ENCODE results near the gene IQGAP2. TPM values are rescaled to one million over a fixed set of nuclear protein-coding genes. Genes with fewer than 3 reads are reported as not detected.

IQGAP2 gene
- total RNA-seq, 2 donors from 2014 or later, result 15.3 to 17.6 TPM

DNA sequence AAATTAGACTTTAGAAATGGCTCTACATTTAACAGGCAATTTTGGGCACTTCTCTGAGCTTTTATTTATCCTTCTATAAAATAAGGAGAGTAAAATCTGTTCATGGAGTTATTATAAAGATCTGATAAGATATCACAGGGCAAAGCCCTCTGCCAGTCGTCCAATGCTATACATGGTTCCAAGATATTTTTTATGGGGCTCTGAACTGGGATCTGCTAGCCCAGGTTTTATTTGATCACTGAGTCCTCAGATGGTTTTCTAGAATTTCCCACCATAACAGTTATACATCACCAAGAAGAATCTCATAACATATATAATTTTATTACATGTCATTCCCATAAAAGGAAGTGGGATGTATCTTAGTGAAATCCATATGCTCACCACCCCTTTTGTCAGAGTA is 23.2 kb upstream of the IQGAP2 start:
- TF ChIP-seq CTCF (IDR thresholded peaks at IDR 0.05), result no peak
- ATAC-seq (ENCODE audit: insufficient number of reproducible peaks, low FRiP score, low read depth), result no peak
- Histone ChIP-seq H3K27me3 (replicated peaks; ENCODE audit: insufficient read depth) (no peaks in the 10 kb centered on the region), H3K4me1 (ENCODE audit: control insufficient read depth in 1 of 2, low read depth in 2 of 2) (no peaks in the 10 kb centered on the region), H3K27ac (no peak overlapping the region), H3K36me3 (no peaks in the 10 kb centered on the region), H3K9me3 (no peaks in the 10 kb centered on the region), H3K4me3 (no peak overlapping the region)
- no peak for DNase-seq (ENCODE audit: low spot score)

DNA sequence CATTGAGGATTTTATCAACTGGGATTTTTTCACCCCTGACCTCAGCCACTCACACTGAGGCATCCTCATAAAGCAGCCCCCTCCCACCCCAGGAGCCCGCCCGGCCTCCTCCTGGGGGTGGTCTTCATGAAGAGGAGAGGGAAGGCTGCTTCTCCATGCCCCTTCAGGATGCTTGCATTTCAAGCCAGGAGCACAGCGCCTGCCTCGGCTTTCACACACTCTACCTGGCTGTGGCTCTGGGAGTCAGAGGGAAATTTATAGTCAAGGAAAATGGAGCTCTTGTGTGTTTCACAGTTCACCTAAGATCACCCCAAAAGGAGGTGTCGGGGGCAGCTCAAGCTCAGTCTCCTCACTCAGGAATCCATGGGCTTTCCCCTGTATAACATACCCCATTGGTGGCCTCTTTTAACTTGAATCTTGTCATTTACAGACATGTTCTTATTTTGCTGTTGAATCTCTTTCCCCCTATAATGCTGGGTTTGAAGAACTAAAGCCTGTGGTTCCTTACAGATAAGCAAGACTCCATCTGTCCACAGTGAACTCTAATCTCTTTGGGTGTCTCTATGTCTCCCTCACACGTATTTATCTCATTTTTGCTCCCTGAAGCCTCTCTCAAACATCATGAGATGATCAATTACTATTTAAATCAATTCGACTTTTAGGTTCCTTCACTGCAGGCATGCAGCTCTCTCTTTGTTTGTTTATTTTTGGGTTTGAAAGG is 22.6 kb upstream of the IQGAP2 start:
- Histone ChIP-seq H3K4me3 (no peak overlapping the region), H3K27me3 (replicated peaks; ENCODE audit: insufficient read depth) (no peaks in the 10 kb centered on the region), H3K36me3 (no peaks in the 10 kb centered on the region), H3K9me3 (no peaks in the 10 kb centered on the region), H3K27ac (no peak overlapping the region), H3K4me1 (ENCODE audit: control insufficient read depth in 1 of 2, low read depth in 2 of 2) (no peaks in the 10 kb centered on the region)
- DNase-seq (ENCODE audit: low spot score), result no peak
- no peak for TF ChIP-seq CTCF (IDR thresholded peaks at IDR 0.05)
- ATAC-seq (ENCODE audit: insufficient number of reproducible peaks, low FRiP score, low read depth), result no peak

DNA sequence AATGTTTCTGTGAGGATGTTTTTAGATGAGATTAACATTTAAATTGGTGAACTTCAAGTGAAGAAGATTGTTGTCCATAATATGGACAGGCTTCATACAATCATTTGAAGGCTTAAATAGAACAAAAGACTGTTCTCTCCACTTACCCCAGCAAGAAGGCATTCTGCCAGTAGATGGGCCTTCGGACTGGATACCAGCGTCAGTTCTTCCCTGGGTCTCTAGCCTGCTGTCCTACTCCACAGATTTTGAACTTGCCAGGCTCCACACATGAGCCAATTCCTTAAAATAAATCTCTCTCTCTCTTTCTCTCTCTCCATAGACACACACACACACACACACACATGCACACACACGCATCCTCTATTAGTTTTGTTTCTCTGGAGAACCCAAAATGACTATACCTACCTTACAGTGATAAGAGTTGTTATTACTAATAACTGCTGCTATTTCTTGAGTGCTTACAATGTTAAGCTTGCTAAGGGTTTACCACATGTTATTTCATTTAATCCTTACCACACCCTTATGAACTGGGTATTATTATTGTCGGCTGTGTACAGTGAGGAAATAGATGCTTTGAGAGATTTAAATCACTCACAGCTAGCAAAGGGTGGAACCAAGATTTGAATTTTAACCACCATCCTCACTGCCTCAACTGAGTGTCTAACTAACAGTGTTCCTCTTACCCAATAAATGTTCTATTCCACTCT is 19.8 kb upstream of the IQGAP2 start:
- Histone ChIP-seq H3K4me3 (no peak overlapping the region), H3K27me3 (replicated peaks; ENCODE audit: insufficient read depth) (no peaks in the 10 kb centered on the region), H3K9me3 (no peaks in the 10 kb centered on the region), H3K4me1 (ENCODE audit: control insufficient read depth in 1 of 2, low read depth in 2 of 2) (no peaks in the 10 kb centered on the region), H3K36me3 (no peaks in the 10 kb centered on the region), H3K27ac (no peak overlapping the region)
- no peak for ATAC-seq (ENCODE audit: insufficient number of reproducible peaks, low FRiP score, low read depth)
- DNase-seq (ENCODE audit: low spot score), result no peak
- TF ChIP-seq CTCF (IDR thresholded peaks at IDR 0.05), result no peak

- TF ChIP-seq CTCF (IDR thresholded peaks at IDR 0.05), result no peak
- H3K27ac ChIP-seq, result no peak overlapping the region
- no peak overlapping the region for H3K4me3 ChIP-seq
- H3K9me3 ChIP-seq, result no peaks in the 10 kb centered on the region
- H3K27me3 ChIP-seq (replicated peaks; ENCODE audit: insufficient read depth), result no peaks in the 10 kb centered on the region
- no peaks in the 10 kb centered on the region for H3K4me1 ChIP-seq (ENCODE audit: control insufficient read depth in 1 of 2, low read depth in 2 of 2)
- no peak for DNase-seq (ENCODE audit: low spot score)
- ATAC-seq (ENCODE audit: insufficient number of reproducible peaks, low FRiP score, low read depth), result no peak
- H3K36me3 ChIP-seq, result no peaks in the 10 kb centered on the region
Measured at GRCh38 chr5:76384189-76384588, 18.9 kb upstream of the IQGAP2 start.

- no peak for TF ChIP-seq CTCF (IDR thresholded peaks at IDR 0.05)
- no peak overlapping the region for H3K27ac ChIP-seq
- H3K36me3 ChIP-seq, result no peaks in the 10 kb centered on the region
- no peak overlapping the region for H3K4me3 ChIP-seq
- no peaks in the 10 kb centered on the region for H3K4me1 ChIP-seq (ENCODE audit: control insufficient read depth in 1 of 2, low read depth in 2 of 2)
- DNase-seq (ENCODE audit: low spot score) (no peak), ATAC-seq (ENCODE audit: insufficient number of reproducible peaks, low FRiP score, low read depth) (no peak)
- no peaks in the 10 kb centered on the region for H3K27me3 ChIP-seq (replicated peaks; ENCODE audit: insufficient read depth)
- no peaks in the 10 kb centered on the region for H3K9me3 ChIP-seq
Measured at GRCh38 chr5:76384705-76385104, 18.4 kb upstream of the IQGAP2 start.
